Measurements from ENCODE around the gene STARD9.
"Not testable (repeated sequence)": the region's sequence is repeated elsewhere in the genome, so short reads cannot be mapped to it uniquely, and the experiment has no call there.

Gene STARD9

GRCh38 chr15:42741710-42742109, 166.3 kb downstream of the STARD9 start:
- no peaks in the 10 kb centered on the region for H3K27me3 Mint-ChIP-seq
- peaks cover 7 to 10% of the 10 kb centered on the region in 2 donors for H3K36me3 Mint-ChIP-seq
- no peaks in the 10 kb centered on the region for H3K9me3 Mint-ChIP-seq
- no peak overlapping the region for H3K4me3 Mint-ChIP-seq
- no peak overlapping the region for H3K27ac Mint-ChIP-seq
- H3K4me1 Mint-ChIP-seq, result peaks cover 0 to 5% of the 10 kb centered on the region in 2 donors
- ATAC-seq (replicated peaks) (no peak), DNase-seq (no peak)

GRCh38 chr15:42742149-42742548, 166.7 kb downstream of the STARD9 start:
- Mint-ChIP-seq H3K27ac (no peak overlapping the region), H3K27me3 (no peaks in the 10 kb centered on the region), H3K4me1 (peaks cover 0 to 5% of the 10 kb centered on the region in 2 donors), H3K4me3 (no peak overlapping the region), H3K9me3 (no peaks in the 10 kb centered on the region), H3K36me3 (peaks cover 7 to 10% of the 10 kb centered on the region in 2 donors)
- DNase-seq, result no peak
- ATAC-seq (replicated peaks), result no peak

- ATAC-seq (replicated peaks), result no peak
- no peaks in the 10 kb centered on the region for H3K27me3 Mint-ChIP-seq
- peaks cover 11 to 13% of the 10 kb centered on the region in 2 donors for H3K36me3 Mint-ChIP-seq
- H3K4me3 Mint-ChIP-seq, result no peak overlapping the region
- no peak for DNase-seq
- no peaks in the 10 kb centered on the region for H3K4me1 Mint-ChIP-seq
- no peak overlapping the region for H3K27ac Mint-ChIP-seq
- H3K9me3 Mint-ChIP-seq, result no peaks in the 10 kb centered on the region
Observed at GRCh38 chr15:42744195-42744594, 168.8 kb downstream of the STARD9 start.

GRCh38 chr15:42749266-42749665, 173.9 kb downstream of the STARD9 start:
- H3K9me3 Mint-ChIP-seq, result peaks cover 8% of the 10 kb centered on the region in 2 donors
- DNase-seq (no peak), ATAC-seq (replicated peaks) (no peak)
- H3K4me3 Mint-ChIP-seq, result no peak overlapping the region
- no peak overlapping the region for H3K27ac Mint-ChIP-seq
- peaks cover 39 to 46% of the 10 kb centered on the region in 2 donors for H3K36me3 Mint-ChIP-seq
- no peaks in the 10 kb centered on the region for H3K27me3 Mint-ChIP-seq
- no peaks in the 10 kb centered on the region for H3K4me1 Mint-ChIP-seq

GRCh38 chr15:42750306-42750705, 174.9 kb downstream of the STARD9 start:
- Mint-ChIP-seq H3K4me3 (no peak overlapping the region), H3K27me3 (no peaks in the 10 kb centered on the region), H3K27ac (peak overlapping the region; percentile 20), H3K4me1 (no peaks in the 10 kb centered on the region), H3K36me3 (peaks cover 39 to 45% of the 10 kb centered on the region in 2 donors), H3K9me3 (peaks cover 8% of the 10 kb centered on the region in 2 donors)
- DNase-seq (no peak), ATAC-seq (replicated peaks) (no peak)

- Mint-ChIP-seq H3K9me3 (peaks cover 18 to 21% of the 10 kb centered on the region in 2 donors), H3K4me3 (no peak overlapping the region), H3K27ac (no peak overlapping the region), H3K27me3 (no peaks in the 10 kb centered on the region), H3K36me3 (peaks cover 27 to 40% of the 10 kb centered on the region in 2 donors), H3K4me1 (peaks cover 0 to 3% of the 10 kb centered on the region in 2 donors)
- DNase-seq (no peak), ATAC-seq (replicated peaks) (no peak)
Observed at GRCh38 chr15:42759093-42759492, 183.7 kb downstream of the STARD9 start.

- no peak overlapping the region for H3K27ac Mint-ChIP-seq
- DNase-seq (no peak), ATAC-seq (replicated peaks) (no peak)
- H3K4me1 Mint-ChIP-seq, result peaks cover 0 to 3% of the 10 kb centered on the region in 2 donors
- H3K36me3 Mint-ChIP-seq, result peaks cover 37 to 54% of the 10 kb centered on the region in 2 donors
- no peaks in the 10 kb centered on the region for H3K27me3 Mint-ChIP-seq
- peaks cover 24 to 30% of the 10 kb centered on the region in 2 donors for H3K9me3 Mint-ChIP-seq
- H3K4me3 Mint-ChIP-seq, result no peak overlapping the region
Observed at GRCh38 chr15:42760759-42761158, 185.4 kb downstream of the STARD9 start.

- not testable (repeated sequence) for DNase-seq; H3K27ac Mint-ChIP-seq; H3K27me3 Mint-ChIP-seq; ATAC-seq (replicated peaks); H3K4me1 Mint-ChIP-seq; H3K4me3 Mint-ChIP-seq
- Mint-ChIP-seq H3K36me3 (peaks cover 45 to 63% of the 10 kb centered on the region in 2 donors), H3K9me3 (peaks cover 27 to 36% of the 10 kb centered on the region in 2 donors)
Observed at GRCh38 chr15:42761813-42762212, 186.4 kb downstream of the STARD9 start.

- H3K36me3 Mint-ChIP-seq, result peaks cover 63 to 80% of the 10 kb centered on the region in 2 donors
- not testable (repeated sequence) for H3K27ac Mint-ChIP-seq; H3K4me1 Mint-ChIP-seq; ATAC-seq (replicated peaks); H3K27me3 Mint-ChIP-seq; H3K4me3 Mint-ChIP-seq; DNase-seq
- peaks cover 33 to 44% of the 10 kb centered on the region in 2 donors for H3K9me3 Mint-ChIP-seq
Observed at GRCh38 chr15:42764154-42764731, 188.8 kb downstream of the STARD9 start.

- ATAC-seq (replicated peaks); DNase-seq; H3K27me3 Mint-ChIP-seq; H3K4me3 Mint-ChIP-seq; H3K27ac Mint-ChIP-seq; H3K4me1 Mint-ChIP-seq: not testable (repeated sequence)
- H3K9me3 Mint-ChIP-seq, result peaks cover 29 to 36% of the 10 kb centered on the region in 2 donors
- H3K36me3 Mint-ChIP-seq, result peaks cover 62 to 79% of the 10 kb centered on the region in 2 donors
Observed at GRCh38 chr15:42766109-42766508, 190.7 kb downstream of the STARD9 start.

Measured in stimulated activated naive B cell treated with anti-CD40 and anti-IgM and Interleukin-4, amounts not matched to agents 10 μg/mL and 1 μg/mL and 100 μg/mL, for 72 hours (primary cell).